ENCODE data around the gene AKAP1. TPM values are rescaled to one million over a fixed set of nuclear protein-coding genes. Genes with fewer than 3 reads are reported as not detected.

The AKAP1 gene
- polyA plus RNA-seq, 1 donor from 2014 or later, result 38.7 TPM

DNA sequence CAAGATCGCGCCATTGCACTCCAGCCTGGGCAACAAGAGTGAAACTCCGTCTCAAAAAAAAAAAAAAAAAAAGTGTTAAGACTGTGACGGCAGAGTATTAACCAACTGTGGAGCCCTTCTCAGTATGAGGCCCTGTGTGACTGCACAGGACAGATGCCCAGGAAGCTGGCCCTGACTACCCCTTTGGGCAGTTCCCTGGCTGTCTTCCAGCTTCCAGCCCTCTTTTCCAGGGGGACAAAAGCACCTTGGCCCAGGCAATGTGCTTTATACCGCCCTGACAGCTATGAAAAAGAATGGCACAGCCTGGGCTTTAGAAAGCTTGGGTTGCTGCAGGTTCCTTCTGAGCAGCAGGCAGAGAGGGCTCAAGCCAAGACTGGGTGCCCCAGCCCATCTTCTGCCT lies 61.2 kb downstream of the AKAP1 start:
- TF ChIP-seq, protein P1, sequence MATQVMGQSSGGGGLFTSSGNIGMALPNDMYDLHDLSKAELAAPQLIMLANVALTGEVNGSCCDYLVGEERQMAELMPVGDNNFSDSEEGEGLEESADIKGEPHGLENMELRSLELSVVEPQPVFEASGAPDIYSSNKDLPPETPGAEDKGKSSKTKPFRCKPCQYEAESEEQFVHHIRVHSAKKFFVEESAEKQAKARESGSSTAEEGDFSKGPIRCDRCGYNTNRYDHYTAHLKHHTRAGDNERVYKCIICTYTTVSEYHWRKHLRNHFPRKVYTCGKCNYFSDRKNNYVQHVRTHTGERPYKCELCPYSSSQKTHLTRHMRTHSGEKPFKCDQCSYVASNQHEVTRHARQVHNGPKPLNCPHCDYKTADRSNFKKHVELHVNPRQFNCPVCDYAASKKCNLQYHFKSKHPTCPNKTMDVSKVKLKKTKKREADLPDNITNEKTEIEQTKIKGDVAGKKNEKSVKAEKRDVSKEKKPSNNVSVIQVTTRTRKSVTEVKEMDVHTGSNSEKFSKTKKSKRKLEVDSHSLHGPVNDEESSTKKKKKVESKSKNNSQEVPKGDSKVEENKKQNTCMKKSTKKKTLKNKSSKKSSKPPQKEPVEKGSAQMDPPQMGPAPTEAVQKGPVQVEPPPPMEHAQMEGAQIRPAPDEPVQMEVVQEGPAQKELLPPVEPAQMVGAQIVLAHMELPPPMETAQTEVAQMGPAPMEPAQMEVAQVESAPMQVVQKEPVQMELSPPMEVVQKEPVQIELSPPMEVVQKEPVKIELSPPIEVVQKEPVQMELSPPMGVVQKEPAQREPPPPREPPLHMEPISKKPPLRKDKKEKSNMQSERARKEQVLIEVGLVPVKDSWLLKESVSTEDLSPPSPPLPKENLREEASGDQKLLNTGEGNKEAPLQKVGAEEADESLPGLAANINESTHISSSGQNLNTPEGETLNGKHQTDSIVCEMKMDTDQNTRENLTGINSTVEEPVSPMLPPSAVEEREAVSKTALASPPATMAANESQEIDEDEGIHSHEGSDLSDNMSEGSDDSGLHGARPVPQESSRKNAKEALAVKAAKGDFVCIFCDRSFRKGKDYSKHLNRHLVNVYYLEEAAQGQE (IDR thresholded peaks at IDR 0.05; ENCODE audit: borderline replicate concordance), result no peak
- TF ChIP-seq MXI1 (conservative IDR thresholded peaks at IDR 0.05; ENCODE audit: poor library complexity, severe bottlenecking) (no peak), TAF1 (IDR thresholded peaks at IDR 0.05; ENCODE audit: low read depth) (no peak), EZH2 (IDR thresholded peaks at IDR 0.05; ENCODE audit: borderline replicate concordance, insufficient read depth, low read length, poor library complexity, severe bottlenecking) (no peak), RAD21 (conservative IDR thresholded peaks at IDR 0.05) (no peak), EP300 (conservative IDR thresholded peaks at IDR 0.05; ENCODE audit: poor library complexity, severe bottlenecking) (no peak), SMC3 (conservative IDR thresholded peaks at IDR 0.05; ENCODE audit: poor library complexity) (no peak), POLR2AphosphoS5 (IDR thresholded peaks at IDR 0.05) (no peak)
- TF ChIP-seq, protein P2, sequence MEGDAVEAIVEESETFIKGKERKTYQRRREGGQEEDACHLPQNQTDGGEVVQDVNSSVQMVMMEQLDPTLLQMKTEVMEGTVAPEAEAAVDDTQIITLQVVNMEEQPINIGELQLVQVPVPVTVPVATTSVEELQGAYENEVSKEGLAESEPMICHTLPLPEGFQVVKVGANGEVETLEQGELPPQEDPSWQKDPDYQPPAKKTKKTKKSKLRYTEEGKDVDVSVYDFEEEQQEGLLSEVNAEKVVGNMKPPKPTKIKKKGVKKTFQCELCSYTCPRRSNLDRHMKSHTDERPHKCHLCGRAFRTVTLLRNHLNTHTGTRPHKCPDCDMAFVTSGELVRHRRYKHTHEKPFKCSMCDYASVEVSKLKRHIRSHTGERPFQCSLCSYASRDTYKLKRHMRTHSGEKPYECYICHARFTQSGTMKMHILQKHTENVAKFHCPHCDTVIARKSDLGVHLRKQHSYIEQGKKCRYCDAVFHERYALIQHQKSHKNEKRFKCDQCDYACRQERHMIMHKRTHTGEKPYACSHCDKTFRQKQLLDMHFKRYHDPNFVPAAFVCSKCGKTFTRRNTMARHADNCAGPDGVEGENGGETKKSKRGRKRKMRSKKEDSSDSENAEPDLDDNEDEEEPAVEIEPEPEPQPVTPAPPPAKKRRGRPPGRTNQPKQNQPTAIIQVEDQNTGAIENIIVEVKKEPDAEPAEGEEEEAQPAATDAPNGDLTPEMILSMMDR (IDR thresholded peaks at IDR 0.05; ENCODE audit: poor library complexity, severe bottlenecking), result no peak
- H3K36me3 ChIP-seq (ENCODE audit: insufficient read depth, low read length), result no peaks in the 10 kb centered on the region
- no peaks in the 10 kb centered on the region for H3K27me3 ChIP-seq (ENCODE audit: insufficient read depth, low read depth, low read length)
- no peak overlapping the region for H3K9ac ChIP-seq (ENCODE audit: low read length)
- no peaks in the 10 kb centered on the region for H3F3A ChIP-seq (ENCODE audit: insufficient read depth, low read length, poor library complexity, severe bottlenecking)
- no peaks in the 10 kb centered on the region for H3K79me2 ChIP-seq (replicated peaks; ENCODE audit: insufficient read depth, low read length)
- H3K9me2 ChIP-seq (ENCODE audit: insufficient read depth, low read length), result no peaks in the 10 kb centered on the region
- H3K4me2 ChIP-seq (ENCODE audit: low read length), result no peak overlapping the region
- H3K4me3 ChIP-seq (ENCODE audit: low read length), result no peak overlapping the region
- H3K27ac ChIP-seq (ENCODE audit: low read length), result no peak overlapping the region
- H4K20me1 ChIP-seq (ENCODE audit: insufficient read depth), result no peaks in the 10 kb centered on the region
- no peaks in the 10 kb centered on the region for H3K9me3 ChIP-seq (ENCODE audit: low read length)
- H2AFZ ChIP-seq (ENCODE audit: low read depth, low read length), result no peak overlapping the region

DNA sequence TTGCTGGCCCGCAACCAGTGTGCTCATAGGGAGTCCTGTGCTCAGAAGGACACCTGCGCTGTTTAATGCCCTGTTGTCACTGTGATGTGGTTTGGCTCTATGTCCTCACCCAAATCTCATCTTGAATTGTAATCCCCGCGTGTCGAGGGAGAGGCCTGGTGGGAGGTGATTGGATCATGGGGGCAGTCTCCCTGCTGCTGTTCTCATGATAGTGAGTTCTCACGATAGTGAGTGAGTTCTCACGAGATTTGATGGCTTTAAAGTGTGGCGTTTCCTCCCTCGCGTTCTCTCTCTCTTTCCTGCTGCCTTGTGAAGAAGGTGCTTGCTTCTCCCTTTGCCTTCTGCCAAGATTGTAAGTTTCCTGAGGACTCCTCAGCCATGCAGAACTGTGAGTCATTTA lies 66.8 kb downstream of the AKAP1 start:
- no peaks in the 10 kb centered on the region for H3K79me2 ChIP-seq (replicated peaks; ENCODE audit: insufficient read depth, low read length)
- no peaks in the 10 kb centered on the region for H3K9me2 ChIP-seq (ENCODE audit: insufficient read depth, low read length)
- H3K4me2 ChIP-seq (ENCODE audit: low read length), result no peak overlapping the region
- H4K20me1 ChIP-seq (ENCODE audit: insufficient read depth), result no peaks in the 10 kb centered on the region
- H3K36me3 ChIP-seq (ENCODE audit: insufficient read depth, low read length), result no peaks in the 10 kb centered on the region
- no peak overlapping the region for H3K27ac ChIP-seq (ENCODE audit: low read length)
- no peak overlapping the region for H3K9ac ChIP-seq (ENCODE audit: low read length)
- no peak overlapping the region for H3K4me3 ChIP-seq (ENCODE audit: low read length)
- no peaks in the 10 kb centered on the region for H3K9me3 ChIP-seq (ENCODE audit: low read length)
- H2AFZ ChIP-seq (ENCODE audit: low read depth, low read length), result no peak overlapping the region
- no peaks in the 10 kb centered on the region for H3K27me3 ChIP-seq (ENCODE audit: insufficient read depth, low read depth, low read length)
- TF ChIP-seq EZH2 (IDR thresholded peaks at IDR 0.05; ENCODE audit: borderline replicate concordance, insufficient read depth, low read length, poor library complexity, severe bottlenecking) (no peak), TAF1 (IDR thresholded peaks at IDR 0.05; ENCODE audit: low read depth) (no peak), POLR2AphosphoS5 (IDR thresholded peaks at IDR 0.05) (no peak), SMC3 (conservative IDR thresholded peaks at IDR 0.05; ENCODE audit: poor library complexity) (no peak), RAD21 (conservative IDR thresholded peaks at IDR 0.05) (no peak), MXI1 (conservative IDR thresholded peaks at IDR 0.05; ENCODE audit: poor library complexity, severe bottlenecking) (no peak), EP300 (conservative IDR thresholded peaks at IDR 0.05; ENCODE audit: poor library complexity, severe bottlenecking) (no peak)
- TF ChIP-seq, protein P1 (IDR thresholded peaks at IDR 0.05; ENCODE audit: borderline replicate concordance), result no peak
- TF ChIP-seq, protein P2 (IDR thresholded peaks at IDR 0.05; ENCODE audit: poor library complexity, severe bottlenecking), result no peak
- H3F3A ChIP-seq (ENCODE audit: insufficient read depth, low read length, poor library complexity, severe bottlenecking), result no peaks in the 10 kb centered on the region
